ENCODE results near the gene CDKN1C. TPM values are rescaled to one million over a fixed set of nuclear protein-coding genes. Genes with fewer than 3 reads are reported as not detected.

CDKN1C gene
- total RNA-seq, 1 donor from 2014 or later, result 140 TPM

DNA sequence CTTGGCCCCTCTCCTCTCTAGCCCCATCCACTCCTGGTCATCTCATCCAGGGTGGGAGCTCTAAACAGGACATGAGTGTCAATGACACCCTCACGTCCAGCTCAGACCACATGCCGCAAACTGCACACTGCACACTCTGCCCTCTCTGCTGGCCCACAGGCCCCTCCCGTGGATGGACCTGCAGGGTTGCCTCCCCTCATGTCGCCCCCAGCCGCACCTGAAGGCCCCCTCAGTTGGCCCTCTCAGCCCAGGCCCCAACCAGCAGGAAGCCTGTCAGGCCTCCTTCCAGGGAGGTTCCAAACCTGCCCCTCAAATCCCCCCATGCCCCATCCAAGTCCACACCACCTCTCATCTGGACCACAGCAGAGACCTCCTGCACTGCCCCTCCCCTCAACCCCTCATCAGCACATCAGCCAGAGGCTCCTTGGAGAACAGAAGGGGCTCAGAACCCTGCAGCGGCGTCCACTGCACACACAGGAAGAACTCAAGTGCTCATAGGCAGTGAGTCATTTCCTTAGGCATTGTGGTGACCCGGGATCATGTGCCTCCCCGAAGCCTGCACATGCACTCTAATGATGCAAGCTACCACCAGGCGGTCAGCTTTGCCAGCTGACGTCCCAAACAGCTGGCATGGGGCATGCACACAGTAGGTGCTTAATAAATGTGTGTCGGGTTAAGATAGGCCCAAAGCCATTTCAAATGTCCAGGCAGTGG, 12.9 kb upstream of the CDKN1C start:
- Mint-ChIP-seq H3K9me3 (no peaks in the 10 kb centered on the region), H3K27me3 (peaks cover 3% of the 10 kb centered on the region), H3K4me3 (no peak overlapping the region), H3K36me3 (no peaks in the 10 kb centered on the region), H3K27ac (no peak overlapping the region), H3K4me1 (ENCODE audit: unreplicated experiment) (peaks cover 14% of the 10 kb centered on the region)
- no peak for TF ChIP-seq CTCF (conservative IDR thresholded peaks at IDR 0.05)
- no peak for DNase-seq (ENCODE audit: extremely low spot score, unreplicated experiment)

DNA sequence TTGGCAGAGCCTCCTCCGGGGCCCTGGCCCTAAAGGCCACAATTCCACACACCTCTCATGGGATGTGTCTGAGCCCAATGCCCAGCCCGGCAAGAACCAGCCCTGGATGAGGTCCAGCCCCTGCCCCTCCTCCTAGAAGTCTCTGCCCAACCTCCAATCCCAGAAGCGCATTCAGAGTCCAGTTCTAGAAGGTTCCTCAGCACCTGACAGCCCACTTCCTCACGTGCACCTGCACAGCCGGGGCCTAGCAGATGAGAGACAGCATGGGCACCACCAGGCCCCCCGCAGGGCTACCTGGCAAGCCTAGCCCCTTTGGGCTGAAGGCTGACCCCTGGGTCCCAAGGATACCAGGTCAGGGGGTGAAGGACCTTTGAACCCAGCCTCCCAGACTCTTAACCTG, 11.5 kb upstream of the CDKN1C start:
- Mint-ChIP-seq H3K9me3 (no peaks in the 10 kb centered on the region), H3K27me3 (peaks cover 3% of the 10 kb centered on the region)
- no peak for TF ChIP-seq CTCF (conservative IDR thresholded peaks at IDR 0.05)

DNA sequence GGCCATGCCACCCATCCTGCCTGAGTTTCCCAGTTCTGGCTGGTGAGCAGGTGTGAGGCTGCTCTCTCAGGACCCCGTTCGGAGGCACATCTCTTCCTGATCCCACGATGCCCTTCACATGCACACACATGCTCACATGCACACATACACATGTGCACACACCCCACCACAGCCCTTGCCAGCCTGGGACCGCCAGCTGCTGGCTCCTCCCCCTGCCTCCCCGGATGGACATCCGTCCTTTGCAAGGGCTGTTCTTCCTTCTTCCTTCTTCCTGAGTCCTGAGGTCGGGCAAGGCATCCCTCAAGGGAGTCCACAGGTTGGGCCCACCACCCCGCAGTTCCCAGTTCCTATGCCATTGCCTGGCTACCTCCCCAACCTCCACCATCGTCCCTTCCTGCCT, 10.5 kb upstream of the CDKN1C start:
- H3K9me3 Mint-ChIP-seq, result no peaks in the 10 kb centered on the region
- no peak overlapping the region for H3K4me3 Mint-ChIP-seq
- peaks cover 3% of the 10 kb centered on the region for H3K27me3 Mint-ChIP-seq
- no peak for DNase-seq (ENCODE audit: extremely low spot score, unreplicated experiment)
- H3K36me3 Mint-ChIP-seq, result no peaks in the 10 kb centered on the region
- no peak overlapping the region for H3K27ac Mint-ChIP-seq
- no peak for TF ChIP-seq CTCF (conservative IDR thresholded peaks at IDR 0.05)
- peaks cover 13% of the 10 kb centered on the region for H3K4me1 Mint-ChIP-seq (ENCODE audit: unreplicated experiment)

More for the DNA sequence above, 11.5 kb upstream of the CDKN1C start:
- Mint-ChIP-seq H3K4me3 (no peak overlapping the region), H3K27ac (no peak overlapping the region), H3K4me1 (ENCODE audit: unreplicated experiment) (peaks cover 14% of the 10 kb centered on the region), H3K36me3 (no peaks in the 10 kb centered on the region)
- DNase-seq (ENCODE audit: extremely low spot score, unreplicated experiment), result no peak

DNA sequence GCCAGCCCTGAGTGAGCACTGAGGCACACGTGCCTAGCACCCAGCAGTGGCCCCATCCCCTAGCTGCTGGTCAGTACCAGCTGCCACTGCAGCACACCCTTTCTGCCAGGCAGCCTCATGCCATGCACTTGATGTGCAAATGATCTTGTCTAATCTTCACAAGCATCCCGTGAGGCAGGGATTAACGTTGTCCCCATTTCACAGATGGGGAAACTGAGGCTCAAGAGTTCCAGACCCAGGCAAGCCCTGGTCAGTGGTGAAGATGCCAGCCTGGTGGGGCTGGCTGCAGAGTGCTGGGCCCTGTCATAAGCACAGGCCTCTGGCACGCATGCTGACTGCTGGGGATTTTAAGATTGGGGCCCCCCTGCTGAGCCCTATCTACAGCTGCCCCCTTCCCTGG, 8.4 kb upstream of the CDKN1C start:
- DNase-seq (ENCODE audit: extremely low spot score, unreplicated experiment), result no peak
- TF ChIP-seq CTCF (conservative IDR thresholded peaks at IDR 0.05), result no peak
- H3K27ac Mint-ChIP-seq, result no peak overlapping the region
- H3K4me3 Mint-ChIP-seq, result no peak overlapping the region
- no peaks in the 10 kb centered on the region for H3K27me3 Mint-ChIP-seq
- H3K4me1 Mint-ChIP-seq (ENCODE audit: unreplicated experiment), result no peaks in the 10 kb centered on the region
- H3K9me3 Mint-ChIP-seq, result no peaks in the 10 kb centered on the region
- no peaks in the 10 kb centered on the region for H3K36me3 Mint-ChIP-seq

DNA sequence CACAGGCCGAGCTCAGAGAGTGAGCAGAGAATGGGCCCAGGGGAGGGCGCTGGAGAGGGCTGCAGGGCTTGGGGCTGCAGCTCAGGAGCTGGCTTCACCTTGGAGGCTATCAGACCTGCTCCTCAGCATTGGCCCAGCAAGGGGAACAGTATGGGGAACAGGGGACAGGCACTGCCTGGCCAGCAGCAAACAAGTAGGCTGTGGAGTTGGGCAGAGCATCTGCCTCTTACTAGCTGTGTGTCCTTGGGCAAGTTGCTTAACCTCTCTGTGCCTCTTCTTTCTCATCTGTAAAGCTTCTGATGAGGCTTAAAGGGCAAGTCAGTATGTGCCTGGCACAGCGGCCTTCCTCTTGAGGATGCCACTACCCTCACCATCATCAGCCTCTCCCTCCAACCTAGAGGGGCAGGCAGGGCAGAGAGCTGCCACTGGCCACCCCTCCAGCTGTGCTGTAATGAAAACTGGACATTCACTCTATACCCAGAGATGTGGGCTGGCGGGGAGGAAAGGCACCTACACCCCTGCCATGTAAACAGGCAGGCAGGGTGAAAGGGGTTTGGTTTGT, 7.5 kb upstream of the CDKN1C start:
- H3K4me3 Mint-ChIP-seq, result peak overlapping the region; percentile 84
- H3K4me1 Mint-ChIP-seq (ENCODE audit: unreplicated experiment), result peaks cover 5% of the 10 kb centered on the region
- H3K36me3 Mint-ChIP-seq, result no peaks in the 10 kb centered on the region
- no peak overlapping the region for H3K27ac Mint-ChIP-seq
- H3K27me3 Mint-ChIP-seq, result peaks cover 3% of the 10 kb centered on the region
- H3K9me3 Mint-ChIP-seq, result no peaks in the 10 kb centered on the region
- TF ChIP-seq CTCF (conservative IDR thresholded peaks at IDR 0.05), result no peak
- DNase-seq (ENCODE audit: extremely low spot score, unreplicated experiment), result no peak

Data from type B pancreatic cell (in vitro differentiated cells).